IMR-90 (cell line): ENCODE results near the gene DCAF15. TPM values are rescaled to one million over a fixed set of nuclear protein-coding genes. Genes with fewer than 3 reads are reported as not detected.

Experiments used
- ATAC-seq: fragments of 200-7000 bp; cut with Tn5 transposase; 2 replicates; pipeline ENCODE4 v1.9.1; 2020; ENCODE audit warnings: low read depth, mild to moderate bottlenecking, moderate library complexity
- BruUV-seq: library from RNA; stranded (reverse); fragments of 400-500 nt; replicated peaks from 2 replicates; lab custom pipeline; 2021; lab: Mats Ljungman, UMichigan
- CTCF ChIA-PET: fragments of 300-600 bp; formaldehyde crosslinking; extraction: SDS; loops from one replicate; lab custom pipeline; 2021; ENCODE audit warnings: antibody characterized with exemption; lab: Yijun Ruan, JAX
- POLR2A ChIA-PET: fragments of 300-600 bp; sonication (Branson Sonifier 250); formaldehyde crosslinking; loops from one replicate; lab custom pipeline; 2022; ENCODE audit warnings: antibody characterized with exemption; ENCODE audit not compliant: unreplicated experiment; lab: Charles Lee
- DNase-seq: peaks from one replicate; pipeline ENCODE4 v3.0.0; 2013
- H2AFZ ChIP-seq: replicated peaks from 2 replicates; pipeline ENCODE3; 2013; ENCODE audit warnings: low read length, mild to moderate bottlenecking; ENCODE audit not compliant: poor library complexity
- H2AK5ac ChIP-seq: 2 replicates; pipeline ENCODE4 v1.6.1; 2013; ENCODE audit warnings: low read depth, low read length, inconsistent platforms
- H2AK9ac ChIP-seq: replicated peaks from 2 replicates; pipeline ENCODE3; 2013; ENCODE audit warnings: mild to moderate bottlenecking, low read depth, low read length, moderate library complexity; ENCODE audit not compliant: poor library complexity
- H2BK120ac ChIP-seq: 2 replicates; pipeline ENCODE4 v1.6.1; 2013; ENCODE audit warnings: low read depth, low read length, inconsistent platforms
- H2BK15ac ChIP-seq: 3 replicates; pipeline ENCODE4 v1.6.1; 2013; ENCODE audit warnings: low read depth, low read length, inconsistent platforms
- H2BK20ac ChIP-seq: 2 replicates; pipeline ENCODE4 v1.6.1; 2013; ENCODE audit warnings: low read depth, mild to moderate bottlenecking, inconsistent platforms, low read length, moderate library complexity
- H2BK5ac ChIP-seq: 2 replicates; pipeline ENCODE4 v1.6.1; 2013; ENCODE audit warnings: mild to moderate bottlenecking, low read depth, low read length, inconsistent platforms; ENCODE audit not compliant: poor library complexity, severe bottlenecking
- H3K14ac ChIP-seq: replicated peaks from 2 replicates; pipeline ENCODE4 v1.6.1; 2013; ENCODE audit warnings: low read depth, low read length, inconsistent platforms
- H3K18ac ChIP-seq: 2 replicates; pipeline ENCODE4 v1.6.1; 2013; ENCODE audit warnings: low read depth, low read length, control low read depth
- H3K23ac ChIP-seq: 2 replicates; pipeline ENCODE4 v1.6.1; 2013; ENCODE audit warnings: low read depth, low read length, inconsistent platforms
- H3K27ac ChIP-seq: 2 replicates; pipeline ENCODE4 v1.5.1; 2013; ENCODE audit warnings: mild to moderate bottlenecking, control low read depth, low read length; ENCODE audit not compliant: insufficient read depth
- H3K27me3 ChIP-seq: 2 replicates; pipeline ENCODE4 v1.6.1; 2013; ENCODE audit warnings: low read length; ENCODE audit not compliant: control insufficient read depth, insufficient read depth
- H3K36me3 ChIP-seq: 2 replicates; pipeline ENCODE4 v1.6.1; 2013; ENCODE audit warnings: low read length, mixed read lengths; ENCODE audit not compliant: control insufficient read depth, insufficient read depth
- H3K4ac ChIP-seq: 2 replicates; pipeline ENCODE4 v1.6.1; 2013; ENCODE audit warnings: low read depth, low read length, inconsistent platforms
- H3K4me1 ChIP-seq: 2 replicates; pipeline ENCODE4 v1.6.1; 2013; ENCODE audit warnings: low read length, mixed read lengths; ENCODE audit not compliant: control insufficient read depth, insufficient read depth
- H3K4me2 ChIP-seq: 2 replicates; pipeline ENCODE4 v1.6.1; 2013; ENCODE audit warnings: low read depth, mild to moderate bottlenecking, control low read depth, low read length, moderate library complexity
- H3K4me3 ChIP-seq: 2 replicates; pipeline ENCODE4 v1.5.1; 2013; ENCODE audit warnings: low read depth, mild to moderate bottlenecking, control low read depth, low read length, moderate library complexity; ENCODE audit not compliant: insufficient read depth
- H3K56ac ChIP-seq: 2 replicates; pipeline ENCODE4 v1.6.1; 2013; ENCODE audit warnings: low read length, inconsistent platforms; ENCODE audit not compliant: insufficient read depth; ENCODE audit errors: extremely low read depth
- H3K79me1 ChIP-seq, 2 experiments: 2 replicates each; pipeline ENCODE4 v1.6.1; 2013; ENCODE audit warnings: low read length in 2 of 2, inconsistent platforms in 1 of 2, low read depth in 1 of 2
- H3K9ac ChIP-seq: 2 replicates; pipeline ENCODE4 v1.6.1; 2013; ENCODE audit warnings: low read depth, low read length, control low read depth
- H3K9me1 ChIP-seq: 2 replicates; pipeline ENCODE4 v1.6.1; 2013; ENCODE audit warnings: low read length, inconsistent platforms; ENCODE audit not compliant: insufficient read depth
- H3K9me3 ChIP-seq: 2 replicates; pipeline ENCODE4 v1.6.1; 2013; ENCODE audit warnings: low read length; ENCODE audit not compliant: control insufficient read depth, insufficient read depth
- H4K20me1 ChIP-seq: 2 replicates; pipeline ENCODE4 v1.6.1; 2013; ENCODE audit warnings: low read length, inconsistent platforms; ENCODE audit not compliant: insufficient read depth
- H4K5ac ChIP-seq: 2 replicates; pipeline ENCODE4 v1.6.1; 2013; ENCODE audit warnings: mild to moderate bottlenecking, low read depth, low read length, control low read depth
- H4K8ac ChIP-seq, 2 experiments: 2 replicates each; pipeline ENCODE4 v1.6.1; 2013; ENCODE audit warnings: low read depth in 2 of 2, low read length in 2 of 2, control low read depth in 1 of 2, inconsistent platforms in 1 of 2
- H4K91ac ChIP-seq: 2 replicates; pipeline ENCODE4 v1.6.1; 2013; ENCODE audit warnings: low read depth, low read length, inconsistent platforms; ENCODE audit not compliant: insufficient read depth
- BHLHE40 ChIP-seq: fragments of 150-350 bp; IDR thresholded peaks from 2 replicates; pipeline ENCODE4 v1.6.1; 2016; ENCODE audit warnings: mild to moderate bottlenecking, low read depth, low read length
- CHD1 ChIP-seq: IDR thresholded peaks from 2 replicates; pipeline ENCODE4 v1.6.1; 2012; ENCODE audit warnings: low read depth, low read length, improper control_type of control experiment
- FOS ChIP-seq: fragments of 150-350 bp; IDR thresholded peaks from 2 replicates; pipeline ENCODE4 v1.6.1; 2016; ENCODE audit warnings: low read depth, low read length
- MAFK ChIP-seq: IDR thresholded peaks from 2 replicates; pipeline ENCODE4 v1.6.1; 2012; ENCODE audit warnings: low read depth, low read length, improper control_type of control experiment
- MAZ ChIP-seq: IDR thresholded peaks from 2 replicates; pipeline ENCODE4 v1.6.1; 2012; ENCODE audit warnings: low read depth, mild to moderate bottlenecking, low read length, improper control_type of control experiment, moderate library complexity, borderline replicate concordance
- NFE2L2 ChIP-seq: fragments of 150-350 bp; IDR thresholded peaks from 2 replicates; pipeline ENCODE4 v1.6.1; 2016; ENCODE audit warnings: low read depth, mild to moderate bottlenecking, low read length
- POLR2A ChIP-seq: IDR thresholded peaks from 2 replicates; pipeline ENCODE4 v1.6.1; 2012; ENCODE audit warnings: mild to moderate bottlenecking, low read depth, low read length
- RAD21 ChIP-seq: IDR thresholded peaks from 2 replicates; pipeline ENCODE4 v1.6.1; 2012; ENCODE audit warnings: low read length, improper control_type of control experiment
- RFX5 ChIP-seq: IDR thresholded peaks from 2 replicates; pipeline ENCODE4 v1.8.0; 2012; ENCODE audit warnings: low read depth, mild to moderate bottlenecking, low read length, moderate library complexity
- WGBS, 2 experiments: methylation state at CpG; one replicate each; pipeline versions ENCODE4 v1.1.5 to v1.1.7; 2013; ENCODE audit warnings: missing lambda C conversion rate in 2 of 2; ENCODE audit not compliant: insufficient read length in 1 of 2; ENCODE audit errors: extremely low coverage in 2 of 2; 5-methylcytosine and 5-hydroxymethylcytosine counted together
- dilution Hi-C: fragments of 300-500 bp; cut with HindIII; formaldehyde crosslinking; loops from one replicate; pipeline ENCODE4 v1.14.3; 2018; ENCODE audit warnings: low sequenced_read_pairs; ENCODE audit not compliant: unreplicated experiment
- in situ Hi-C: fragments of 300-500 bp; cut with MboI; formaldehyde crosslinking; loops from 3 replicates; pipeline ENCODE4 v1.14.3; 2019; ENCODE audit warnings: low sequenced_read_pairs, inconsistent platforms, mixed read lengths
- intact Hi-C: fragments of 100-400 bp; cut with micrococcal nuclease; formaldehyde crosslinking; loops from 2 replicates; pipeline ENCODE4 v1.10.0; 2022
- polyA plus RNA-seq, 3 experiments: library from polyadenylated mRNA; depleted of rRNA; stranded (reverse); fragments of >200 nt; gene quantifications; 2 replicates each; pipeline ENCODE4 v1.2.3, GENCODE V29; 2012; ENCODE audit warnings: low replicate concordance in 1 of 3
- total RNA-seq: library from RNA; depleted of rRNA; stranded (reverse); fragments of >200 nt; gene quantifications from 2 replicates; pipeline ENCODE4 v1.2.3, GENCODE V29; 2012
- TF ChIP-seq, protein P1 (sequence below): conservative IDR thresholded peaks from 2 replicates; pipeline ENCODE4 v1.5.1; 2012; ENCODE audit warnings: mild to moderate bottlenecking, low read depth, low read length, improper control_type of control experiment

DCAF15 gene
- total and polyA plus RNA-seq, 2 of the 4 experiments (the other 2 are of a cell fraction): 6.8 to 31.0 TPM

DNA sequence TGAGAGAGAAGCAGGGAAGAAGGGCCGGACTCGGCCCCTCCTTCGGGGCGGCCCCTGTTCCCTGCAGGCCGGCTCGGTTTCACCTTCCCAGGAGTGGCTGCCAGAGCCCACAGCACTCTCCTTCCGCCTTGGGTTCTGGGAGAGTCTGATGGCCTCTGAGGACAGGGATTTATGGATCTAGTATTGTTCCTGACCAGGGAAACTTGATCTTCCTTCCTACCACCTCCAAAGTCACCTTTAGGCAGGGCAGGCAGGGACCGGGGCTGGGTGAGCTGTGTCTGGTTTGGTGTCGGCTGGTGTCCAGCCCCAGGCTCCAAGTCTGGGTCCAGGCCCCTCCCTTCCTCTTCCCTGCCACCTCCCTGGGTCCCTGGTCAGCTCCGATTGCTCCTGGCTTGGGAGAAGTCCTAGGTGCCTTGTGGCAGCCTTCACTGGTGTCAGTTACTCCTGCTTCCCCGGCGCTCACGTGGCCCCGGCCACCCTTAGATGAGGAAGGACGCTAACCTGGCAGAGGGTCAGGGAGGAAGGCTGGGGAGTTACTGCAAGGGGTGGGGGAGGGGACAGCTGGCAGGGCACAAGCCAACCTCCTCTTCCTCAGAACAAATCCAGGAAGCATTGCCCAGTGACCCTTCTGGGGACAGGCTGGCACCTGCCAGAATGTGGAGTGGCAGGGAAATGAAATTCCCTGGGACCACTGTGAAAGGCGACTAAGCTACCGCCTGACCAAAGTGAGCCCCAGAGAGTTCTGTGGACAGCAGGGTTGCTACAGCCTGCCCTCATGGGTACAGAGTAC is 35.0 kb downstream of the DCAF15 start:
- CTCF ChIA-PET: no interaction called here

More for the DNA sequence above, 35.0 kb downstream of the DCAF15 start:
- H3K36me3 ChIP-seq: peaks cover 15% of the 10 kb centered on the region
- POLR2A ChIA-PET: no interaction called here
- H2BK120ac ChIP-seq: peak overlapping the region; percentile 19; the same call in 1 of the 2 replicates
- H3K14ac ChIP-seq: peak overlapping the region; percentile 45; the same call in 1 of the 2 replicates
- H4K91ac ChIP-seq: 0 out of 2 replicates have a peak overlapping the region, but pooled peaks have one; percentile 37
- ATAC-seq: no peak
- H3K4me1 ChIP-seq: peaks cover 10% of the 10 kb centered on the region
- H3K9me3 ChIP-seq: no peaks in the 10 kb centered on the region
- no CpG with 5 or more reads among the region's 17 CpGs for WGBS, 2 experiments
- no peak overlapping the region for H3K4me3 ChIP-seq
- intact Hi-C loops: no loop called here
- dilution Hi-C loops: no loop called here
- H4K5ac ChIP-seq: peak overlapping the region; percentile 79; the same call in 1 of the 2 replicates
- TF ChIP-seq CHD1 (no peak), MAZ (no peak), POLR2A (no peak), BHLHE40 (no peak), FOS (no peak), RFX5 (no peak), NFE2L2 (no peak), RAD21 (no peak), MAFK (no peak)
- TF ChIP-seq, protein P1, sequence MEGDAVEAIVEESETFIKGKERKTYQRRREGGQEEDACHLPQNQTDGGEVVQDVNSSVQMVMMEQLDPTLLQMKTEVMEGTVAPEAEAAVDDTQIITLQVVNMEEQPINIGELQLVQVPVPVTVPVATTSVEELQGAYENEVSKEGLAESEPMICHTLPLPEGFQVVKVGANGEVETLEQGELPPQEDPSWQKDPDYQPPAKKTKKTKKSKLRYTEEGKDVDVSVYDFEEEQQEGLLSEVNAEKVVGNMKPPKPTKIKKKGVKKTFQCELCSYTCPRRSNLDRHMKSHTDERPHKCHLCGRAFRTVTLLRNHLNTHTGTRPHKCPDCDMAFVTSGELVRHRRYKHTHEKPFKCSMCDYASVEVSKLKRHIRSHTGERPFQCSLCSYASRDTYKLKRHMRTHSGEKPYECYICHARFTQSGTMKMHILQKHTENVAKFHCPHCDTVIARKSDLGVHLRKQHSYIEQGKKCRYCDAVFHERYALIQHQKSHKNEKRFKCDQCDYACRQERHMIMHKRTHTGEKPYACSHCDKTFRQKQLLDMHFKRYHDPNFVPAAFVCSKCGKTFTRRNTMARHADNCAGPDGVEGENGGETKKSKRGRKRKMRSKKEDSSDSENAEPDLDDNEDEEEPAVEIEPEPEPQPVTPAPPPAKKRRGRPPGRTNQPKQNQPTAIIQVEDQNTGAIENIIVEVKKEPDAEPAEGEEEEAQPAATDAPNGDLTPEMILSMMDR: no peak
- DNase-seq: no peak
- H4K8ac ChIP-seq: peak overlapping the region; percentile 94 to 95; a peak in 3 of 4 replicates
- H2BK15ac ChIP-seq: no peak overlapping the region
- H3K9ac ChIP-seq: no peak overlapping the region
- H3K4me2 ChIP-seq: no peak overlapping the region
- H3K27me3 ChIP-seq: no peaks in the 10 kb centered on the region
- peak overlapping the region; percentile 89 for H2AFZ ChIP-seq
- H2AK5ac ChIP-seq: peak overlapping the region; percentile 38
- in situ Hi-C loops: no loop called here
- BruUV-seq: no TSS peak
- no peak overlapping the region for H3K23ac ChIP-seq
- H3K27ac ChIP-seq: peak overlapping the region; percentile 36; the same call in 1 of the 2 replicates
- no peak overlapping the region for H2BK20ac ChIP-seq
- H3K79me1 ChIP-seq: peaks cover 0 to 23% of the 10 kb centered on the region in 2 experiments; a peak in 1 of 4 replicates
- H2AK9ac ChIP-seq: peak overlapping the region; percentile 96
- H3K18ac ChIP-seq: no peak overlapping the region
- H3K56ac ChIP-seq: no peak overlapping the region
- H2BK5ac ChIP-seq: no peak overlapping the region
- no peaks in the 10 kb centered on the region for H4K20me1 ChIP-seq
- H3K4ac ChIP-seq: peak overlapping the region; percentile 11
- H3K9me1 ChIP-seq: peaks cover 15% of the 10 kb centered on the region
